ENCODE results near the gene POLG2. TPM values are rescaled to one million over a fixed set of nuclear protein-coding genes. Genes with fewer than 3 reads are reported as not detected.

The POLG2 gene
- total and polyA plus RNA-seq, 2 of the 8 experiments (the other 6 are each of a cell fraction or from before 2014, with no cell fraction given), result 9.7 to 34.3 TPM

GRCh38 chr17:64502021-64502420 is 5.2 kb upstream of the POLG2 start (continued):
- TF ChIP-seq, protein P1, sequence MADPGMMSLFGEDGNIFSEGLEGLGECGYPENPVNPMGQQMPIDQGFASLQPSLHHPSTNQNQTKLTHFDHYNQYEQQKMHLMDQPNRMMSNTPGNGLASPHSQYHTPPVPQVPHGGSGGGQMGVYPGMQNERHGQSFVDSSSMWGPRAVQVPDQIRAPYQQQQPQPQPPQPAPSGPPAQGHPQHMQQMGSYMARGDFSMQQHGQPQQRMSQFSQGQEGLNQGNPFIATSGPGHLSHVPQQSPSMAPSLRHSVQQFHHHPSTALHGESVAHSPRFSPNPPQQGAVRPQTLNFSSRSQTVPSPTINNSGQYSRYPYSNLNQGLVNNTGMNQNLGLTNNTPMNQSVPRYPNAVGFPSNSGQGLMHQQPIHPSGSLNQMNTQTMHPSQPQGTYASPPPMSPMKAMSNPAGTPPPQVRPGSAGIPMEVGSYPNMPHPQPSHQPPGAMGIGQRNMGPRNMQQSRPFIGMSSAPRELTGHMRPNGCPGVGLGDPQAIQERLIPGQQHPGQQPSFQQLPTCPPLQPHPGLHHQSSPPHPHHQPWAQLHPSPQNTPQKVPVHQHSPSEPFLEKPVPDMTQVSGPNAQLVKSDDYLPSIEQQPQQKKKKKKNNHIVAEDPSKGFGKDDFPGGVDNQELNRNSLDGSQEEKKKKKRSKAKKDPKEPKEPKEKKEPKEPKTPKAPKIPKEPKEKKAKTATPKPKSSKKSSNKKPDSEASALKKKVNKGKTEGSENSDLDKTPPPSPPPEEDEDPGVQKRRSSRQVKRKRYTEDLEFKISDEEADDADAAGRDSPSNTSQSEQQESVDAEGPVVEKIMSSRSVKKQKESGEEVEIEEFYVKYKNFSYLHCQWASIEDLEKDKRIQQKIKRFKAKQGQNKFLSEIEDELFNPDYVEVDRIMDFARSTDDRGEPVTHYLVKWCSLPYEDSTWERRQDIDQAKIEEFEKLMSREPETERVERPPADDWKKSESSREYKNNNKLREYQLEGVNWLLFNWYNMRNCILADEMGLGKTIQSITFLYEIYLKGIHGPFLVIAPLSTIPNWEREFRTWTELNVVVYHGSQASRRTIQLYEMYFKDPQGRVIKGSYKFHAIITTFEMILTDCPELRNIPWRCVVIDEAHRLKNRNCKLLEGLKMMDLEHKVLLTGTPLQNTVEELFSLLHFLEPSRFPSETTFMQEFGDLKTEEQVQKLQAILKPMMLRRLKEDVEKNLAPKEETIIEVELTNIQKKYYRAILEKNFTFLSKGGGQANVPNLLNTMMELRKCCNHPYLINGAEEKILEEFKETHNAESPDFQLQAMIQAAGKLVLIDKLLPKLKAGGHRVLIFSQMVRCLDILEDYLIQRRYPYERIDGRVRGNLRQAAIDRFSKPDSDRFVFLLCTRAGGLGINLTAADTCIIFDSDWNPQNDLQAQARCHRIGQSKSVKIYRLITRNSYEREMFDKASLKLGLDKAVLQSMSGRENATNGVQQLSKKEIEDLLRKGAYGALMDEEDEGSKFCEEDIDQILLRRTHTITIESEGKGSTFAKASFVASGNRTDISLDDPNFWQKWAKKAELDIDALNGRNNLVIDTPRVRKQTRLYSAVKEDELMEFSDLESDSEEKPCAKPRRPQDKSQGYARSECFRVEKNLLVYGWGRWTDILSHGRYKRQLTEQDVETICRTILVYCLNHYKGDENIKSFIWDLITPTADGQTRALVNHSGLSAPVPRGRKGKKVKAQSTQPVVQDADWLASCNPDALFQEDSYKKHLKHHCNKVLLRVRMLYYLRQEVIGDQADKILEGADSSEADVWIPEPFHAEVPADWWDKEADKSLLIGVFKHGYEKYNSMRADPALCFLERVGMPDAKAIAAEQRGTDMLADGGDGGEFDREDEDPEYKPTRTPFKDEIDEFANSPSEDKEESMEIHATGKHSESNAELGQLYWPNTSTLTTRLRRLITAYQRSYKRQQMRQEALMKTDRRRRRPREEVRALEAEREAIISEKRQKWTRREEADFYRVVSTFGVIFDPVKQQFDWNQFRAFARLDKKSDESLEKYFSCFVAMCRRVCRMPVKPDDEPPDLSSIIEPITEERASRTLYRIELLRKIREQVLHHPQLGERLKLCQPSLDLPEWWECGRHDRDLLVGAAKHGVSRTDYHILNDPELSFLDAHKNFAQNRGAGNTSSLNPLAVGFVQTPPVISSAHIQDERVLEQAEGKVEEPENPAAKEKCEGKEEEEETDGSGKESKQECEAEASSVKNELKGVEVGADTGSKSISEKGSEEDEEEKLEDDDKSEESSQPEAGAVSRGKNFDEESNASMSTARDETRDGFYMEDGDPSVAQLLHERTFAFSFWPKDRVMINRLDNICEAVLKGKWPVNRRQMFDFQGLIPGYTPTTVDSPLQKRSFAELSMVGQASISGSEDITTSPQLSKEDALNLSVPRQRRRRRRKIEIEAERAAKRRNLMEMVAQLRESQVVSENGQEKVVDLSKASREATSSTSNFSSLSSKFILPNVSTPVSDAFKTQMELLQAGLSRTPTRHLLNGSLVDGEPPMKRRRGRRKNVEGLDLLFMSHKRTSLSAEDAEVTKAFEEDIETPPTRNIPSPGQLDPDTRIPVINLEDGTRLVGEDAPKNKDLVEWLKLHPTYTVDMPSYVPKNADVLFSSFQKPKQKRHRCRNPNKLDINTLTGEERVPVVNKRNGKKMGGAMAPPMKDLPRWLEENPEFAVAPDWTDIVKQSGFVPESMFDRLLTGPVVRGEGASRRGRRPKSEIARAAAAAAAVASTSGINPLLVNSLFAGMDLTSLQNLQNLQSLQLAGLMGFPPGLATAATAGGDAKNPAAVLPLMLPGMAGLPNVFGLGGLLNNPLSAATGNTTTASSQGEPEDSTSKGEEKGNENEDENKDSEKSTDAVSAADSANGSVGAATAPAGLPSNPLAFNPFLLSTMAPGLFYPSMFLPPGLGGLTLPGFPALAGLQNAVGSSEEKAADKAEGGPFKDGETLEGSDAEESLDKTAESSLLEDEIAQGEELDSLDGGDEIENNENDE (IDR thresholded peaks at IDR 0.05; ENCODE audit: insufficient replicate concordance, low read length), result no peak
- TF ChIP-seq HDAC6 (IDR thresholded peaks at IDR 0.05; ENCODE audit: low read depth, low read length), result no peak
- no peak for TF ChIP-seq SAP30 (IDR thresholded peaks at IDR 0.05; ENCODE audit: insufficient read depth, insufficient replicate concordance, low read length)
- TF ChIP-seq CTBP2 (IDR thresholded peaks at IDR 0.05; ENCODE audit: borderline replicate concordance, insufficient read depth, insufficient read length, low read length), result no peak
- no peak for TF ChIP-seq FOSL1 (IDR thresholded peaks at IDR 0.05; ENCODE audit: insufficient read depth, low read depth, low read length)
- no peak for TF ChIP-seq ATF2 (IDR thresholded peaks at IDR 0.05; ENCODE audit: low read length)
- no peak for TF ChIP-seq CREB1 (IDR thresholded peaks at IDR 0.05)
- TF ChIP-seq BCL11A (IDR thresholded peaks at IDR 0.05; ENCODE audit: low read depth in 2 of 2, low read length in 2 of 2), result no peak
